DOHH2 (cell line): Measurements from ENCODE around the gene TGM1.

ENCODE experiments used
- CTCF ChIP-seq: fragments of 200-600 bp; sonication (generic); IDR thresholded peaks from one replicate; pipeline ENCODE4 v1.5.1; 2014; ENCODE audit warnings: antibody characterized with exemption, mild to moderate bottlenecking, low read depth, low read length; ENCODE audit not compliant: poor library complexity, severe bottlenecking
- EZH2phosphoT487 ChIP-seq: fragments of 200-600 bp; sonication (generic); IDR thresholded peaks from 2 replicates; pipeline ENCODE4 v1.6.1; 2017; ENCODE audit warnings: borderline replicate concordance, mild to moderate bottlenecking, antibody characterized with exemption, low read length, moderate library complexity, mixed read lengths

- TF ChIP-seq EZH2phosphoT487 (no peak), CTCF (no peak)
These were observed 2.2 kb downstream of the TGM1 start for GRCh38 chr14:24260780-24261157.
